GM21723 (cell line): ENCODE results near the gene CCR5.
"Not testable (repeated sequence)": the region's sequence is repeated elsewhere in the genome, so short reads cannot be mapped to it uniquely, and the experiment has no call there.

ENCODE experiments used
- ATAC-seq: cut with Tn5 transposase; IDR thresholded peaks from one replicate; pipeline ENCODE4 v1.9.1; 2021; ENCODE audit warnings: mild to moderate bottlenecking, moderate library complexity; ENCODE audit not compliant: unreplicated experiment

Gene CCR5

DNA sequence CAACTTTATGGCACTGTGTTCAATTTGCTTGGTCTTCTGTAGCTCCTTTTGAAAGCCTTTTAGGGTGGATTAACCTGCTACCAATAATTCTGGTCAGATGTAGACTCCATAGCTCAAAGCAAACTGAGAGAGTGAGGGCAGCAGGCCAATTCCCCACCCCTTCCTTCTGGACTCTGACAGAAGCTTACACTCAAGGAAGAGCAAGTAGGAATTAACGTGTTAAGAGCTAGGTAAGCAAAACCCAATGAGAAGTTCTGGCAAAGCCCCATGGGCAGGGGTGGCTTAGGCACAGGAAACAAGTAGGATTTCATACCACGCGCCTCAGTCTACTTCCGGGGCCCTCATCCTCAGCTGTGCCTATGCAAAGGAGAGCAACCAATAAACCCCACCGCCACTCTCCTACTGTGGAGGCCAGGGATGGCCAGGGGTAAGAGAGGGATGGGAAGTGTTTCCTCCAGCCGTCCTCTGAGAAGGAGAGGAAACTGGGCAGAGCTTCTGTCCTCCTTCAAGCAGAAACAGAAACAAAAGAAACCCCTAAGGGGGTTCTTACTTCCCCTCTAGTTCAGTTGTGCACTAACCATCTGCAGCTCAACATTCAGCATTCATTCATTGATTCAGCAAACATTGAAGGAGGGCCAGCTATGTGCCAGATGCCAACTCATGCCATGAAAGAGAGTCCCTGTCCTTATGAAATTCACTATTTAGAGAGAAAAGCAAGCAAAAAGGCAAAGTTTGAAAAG lies 12.6 kb downstream of the CCR5 start:
- ATAC-seq, result no peak

DNA sequence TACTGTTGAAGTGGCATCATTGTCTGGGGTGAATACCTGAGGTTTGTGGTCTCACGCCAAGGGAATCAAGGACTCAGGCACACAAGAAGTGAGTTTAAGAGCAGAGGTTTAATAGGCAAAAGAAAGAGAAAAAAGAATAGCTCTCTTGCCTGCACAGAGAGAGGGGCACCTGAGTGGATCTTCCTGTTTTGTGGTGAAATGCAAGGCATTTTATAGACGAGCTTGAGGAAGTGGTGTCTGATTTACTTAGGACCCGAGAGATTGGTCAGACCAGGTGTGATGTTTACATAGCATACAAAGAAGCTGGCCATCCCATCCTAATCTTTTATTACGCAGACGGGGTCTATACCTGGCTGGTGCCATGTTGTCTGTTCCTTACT lies 13.2 kb downstream of the CCR5 start:
- no peak for ATAC-seq

GRCh38 chr3:46386205-46386604 lies 15.5 kb downstream of the CCR5 start:
- ATAC-seq, result no peak

DNA sequence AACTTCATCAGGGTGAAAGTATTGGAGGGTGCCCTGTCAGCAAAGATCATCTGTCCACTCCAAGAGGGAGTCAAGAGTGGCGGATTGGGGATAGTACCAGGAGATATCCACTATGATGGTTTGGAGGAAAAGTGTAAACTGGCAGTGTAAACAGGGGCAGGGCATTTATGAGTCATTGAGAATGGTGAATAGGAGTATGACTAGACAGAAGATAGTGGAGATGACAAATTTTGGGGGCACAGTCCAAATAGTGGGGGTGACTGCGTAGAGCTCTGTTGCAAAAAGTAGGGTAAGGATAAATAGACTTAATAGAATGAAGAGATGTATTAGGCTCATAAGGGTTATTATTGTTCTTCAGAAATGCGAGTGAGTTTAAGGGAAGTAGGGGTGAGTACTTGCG lies 18.1 kb downstream of the CCR5 start:
- ATAC-seq, result not testable (repeated sequence)

- ATAC-seq, result no peak
Measured at GRCh38 chr3:46389306-46389705, 18.6 kb downstream of the CCR5 start.

GRCh38 chr3:46391526-46391925 lies 20.8 kb downstream of the CCR5 start:
- ATAC-seq, result not testable (repeated sequence)

DNA sequence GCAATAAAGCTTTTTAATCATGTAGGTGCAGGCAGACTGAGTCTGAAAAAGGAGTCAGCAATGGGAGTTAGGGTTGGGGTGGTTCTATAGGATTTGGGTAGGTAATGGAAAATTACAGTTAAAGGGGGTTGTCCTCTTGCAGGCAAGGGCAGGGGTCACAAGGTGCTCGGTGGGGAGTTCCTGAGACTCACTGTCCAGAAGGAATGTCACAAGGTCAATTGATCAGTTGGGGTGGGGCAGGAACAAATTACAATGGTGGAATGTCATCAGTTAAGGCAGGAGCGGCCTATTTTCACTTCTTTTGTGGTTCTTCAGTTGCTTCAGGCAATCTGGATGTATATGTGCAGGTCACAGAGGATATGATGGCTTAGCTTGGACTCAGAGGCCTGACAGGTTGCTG lies 22.3 kb downstream of the CCR5 start:
- ATAC-seq, result no peak

DNA sequence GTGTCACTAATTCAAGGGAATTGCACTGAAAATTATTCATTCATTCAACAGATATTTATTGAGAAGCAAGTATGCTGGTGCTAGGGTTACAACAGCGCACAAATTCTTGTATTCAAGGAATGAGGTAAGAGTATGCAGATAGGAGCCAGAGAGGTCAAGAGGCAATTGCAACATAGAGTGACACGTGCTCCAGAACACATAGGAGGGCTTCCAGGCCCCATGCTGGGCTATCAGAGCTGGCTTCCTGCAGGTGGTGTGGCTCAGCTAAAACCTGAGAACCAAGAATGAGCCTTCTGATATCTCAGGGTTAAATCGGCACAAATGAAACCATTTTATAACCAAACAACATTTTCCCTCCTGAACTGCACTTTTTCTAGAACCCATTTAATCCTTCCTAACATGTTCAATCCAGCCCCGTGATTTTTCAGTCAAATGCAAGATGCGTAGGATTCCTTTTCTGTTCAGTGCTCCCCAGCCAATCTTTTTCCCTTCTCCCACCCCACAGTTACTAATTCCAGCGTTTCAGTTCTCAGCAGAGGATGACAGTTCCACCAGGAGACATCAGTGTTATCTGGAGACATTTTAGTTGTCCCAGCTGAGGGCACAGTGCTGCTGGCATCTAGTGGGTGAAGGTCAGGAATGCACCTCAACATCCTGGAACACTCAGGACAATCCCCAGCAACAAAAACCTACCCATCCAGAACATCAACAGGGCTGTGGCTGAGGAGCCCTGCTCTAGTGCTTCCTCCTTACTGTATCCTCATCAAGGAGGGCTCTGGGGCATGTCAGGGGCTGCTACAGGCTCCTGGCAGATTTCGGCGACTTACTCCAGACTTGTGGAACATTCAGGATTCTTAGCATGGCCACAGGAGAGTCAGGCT lies 23.0 kb downstream of the CCR5 start:
- no peak for ATAC-seq

- ATAC-seq, result no peak
Measured at GRCh38 chr3:46395210-46395661, 24.5 kb downstream of the CCR5 start.

- no peak for ATAC-seq
Measured at GRCh38 chr3:46395766-46396530, 25.2 kb downstream of the CCR5 start.

DNA sequence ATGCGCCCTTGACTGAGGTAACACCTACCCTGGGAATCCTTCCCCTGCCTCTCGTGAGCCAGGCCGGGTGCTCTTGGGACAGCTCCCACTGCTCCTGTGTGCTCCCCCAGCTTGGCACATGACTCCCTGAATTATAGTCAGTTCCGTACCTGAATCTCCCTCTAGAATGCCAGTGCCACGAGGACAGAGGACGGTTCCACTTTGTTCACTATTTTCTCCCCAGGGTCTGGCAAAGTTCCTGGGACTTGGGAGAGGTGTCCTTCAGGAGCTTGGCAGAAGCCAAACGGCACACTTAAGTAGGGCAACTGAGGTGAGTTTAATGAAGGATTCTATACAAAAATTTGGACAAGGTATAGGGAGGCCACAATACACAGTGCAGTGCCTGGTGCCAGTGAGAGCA lies 26.4 kb downstream of the CCR5 start:
- ATAC-seq, result no peak

DNA sequence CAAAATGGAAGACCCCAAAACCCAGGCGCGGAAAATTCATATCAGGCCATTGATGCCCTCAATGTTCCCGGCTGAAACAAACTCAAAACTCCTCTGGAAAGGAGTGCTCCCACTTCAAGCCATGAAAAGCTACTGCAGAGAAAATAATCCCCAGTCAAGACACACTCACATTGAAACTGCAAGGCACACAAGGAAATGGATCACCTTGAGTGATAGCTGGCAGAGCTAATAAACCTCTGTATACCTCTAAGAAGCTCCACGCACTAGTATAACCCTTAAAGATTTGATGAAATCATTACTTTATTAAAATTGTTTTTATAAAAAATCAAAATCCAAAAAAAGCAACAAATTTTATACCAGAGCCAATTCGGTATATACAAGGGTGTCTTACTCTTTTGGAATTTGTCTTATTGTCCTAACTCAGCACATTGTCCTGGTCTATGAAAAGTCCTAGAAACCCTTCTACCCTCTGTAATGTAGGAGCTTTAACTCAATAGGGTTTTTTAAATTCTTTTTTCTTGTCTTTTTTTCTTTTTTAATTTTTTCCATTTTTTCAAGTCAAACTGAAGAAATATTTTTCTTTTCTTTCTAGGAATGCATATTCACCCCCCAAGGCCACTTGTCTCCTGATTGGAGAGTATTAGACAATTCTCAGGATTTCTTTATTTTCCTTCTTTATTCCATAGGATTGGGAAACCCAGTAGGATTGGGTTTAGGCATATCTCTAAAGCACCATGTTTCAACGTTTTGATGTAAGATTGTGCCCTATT lies 27.6 kb downstream of the CCR5 start:
- ATAC-seq, result no peak

- ATAC-seq, result no peak
Measured at GRCh38 chr3:46399098-46399497, 28.4 kb downstream of the CCR5 start.

- no peak for ATAC-seq
Measured at GRCh38 chr3:46399557-46399956, 28.8 kb downstream of the CCR5 start.

DNA sequence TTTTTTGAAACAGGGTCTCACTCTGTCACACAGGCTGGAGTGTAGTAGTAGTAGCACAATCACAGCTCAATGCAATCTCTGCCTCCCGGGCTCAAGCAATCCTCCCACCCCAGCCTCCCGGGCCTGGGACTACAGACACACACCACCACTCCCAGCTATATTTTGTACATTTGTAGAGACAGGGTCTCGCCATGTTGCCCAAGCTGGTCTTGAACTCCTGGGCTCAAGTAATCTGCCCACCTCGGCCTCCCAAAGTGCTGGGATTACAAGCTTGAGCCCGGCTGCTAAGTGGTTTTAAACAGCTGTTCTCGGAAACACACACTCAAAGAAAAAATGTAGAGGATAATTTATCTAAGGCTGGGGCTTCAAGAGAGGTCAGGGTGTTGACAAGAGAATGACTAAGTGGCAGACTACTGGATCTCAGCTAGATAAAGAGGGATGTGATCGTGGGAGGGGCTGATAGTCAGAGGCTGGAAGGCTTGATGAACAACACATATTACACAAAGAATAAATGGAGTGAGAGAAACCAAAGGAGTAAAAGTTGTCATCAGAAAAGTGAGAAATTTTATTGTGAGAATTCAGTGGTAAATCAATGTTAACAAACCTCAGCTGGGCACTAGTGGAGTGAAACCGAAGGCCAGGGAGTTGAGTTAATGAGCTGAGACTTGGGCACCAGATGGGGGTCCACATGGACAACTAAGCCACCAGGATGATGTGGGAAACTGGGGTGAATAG lies 29.4 kb downstream of the CCR5 start:
- ATAC-seq, result no peak

DNA sequence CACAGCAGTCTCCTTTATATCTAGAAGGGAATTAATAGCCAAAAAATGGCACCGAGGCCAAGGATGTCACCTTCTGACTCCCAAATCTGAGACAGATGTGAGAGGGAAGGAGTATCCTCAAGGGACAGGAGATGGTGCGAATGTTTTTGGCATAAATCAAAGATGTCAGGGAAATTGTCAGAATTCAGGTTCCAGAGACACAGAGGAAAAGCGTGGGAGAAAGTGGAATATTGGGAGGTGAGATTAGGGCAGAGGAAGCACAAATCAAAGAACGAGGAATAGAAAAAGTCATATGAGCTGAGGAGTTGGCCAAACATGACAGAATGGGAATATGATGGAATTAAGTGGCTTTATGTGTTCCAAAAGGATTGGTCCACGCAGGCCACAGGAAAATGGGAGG lies 30.1 kb downstream of the CCR5 start:
- ATAC-seq, result no peak

DNA sequence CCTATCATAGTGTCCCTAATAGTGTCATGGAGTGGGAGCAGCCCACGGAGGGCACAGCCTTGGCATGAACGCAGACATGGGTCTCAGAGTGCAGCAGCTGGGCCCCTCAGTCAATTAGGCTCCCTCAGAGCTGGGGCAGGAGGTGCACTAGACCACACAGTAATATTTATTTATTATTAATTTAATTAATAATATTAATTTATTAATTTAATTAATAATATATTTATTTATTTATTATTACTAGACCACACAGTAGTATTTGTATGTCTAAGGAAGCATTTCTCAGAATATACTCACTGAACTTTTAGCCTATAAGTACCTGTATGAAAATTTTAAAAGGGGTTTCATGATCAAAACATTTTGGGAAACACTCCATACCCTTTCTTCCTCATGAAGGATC lies 30.8 kb downstream of the CCR5 start:
- ATAC-seq, result no peak

GRCh38 chr3:46402902-46403301 lies 32.2 kb downstream of the CCR5 start:
- ATAC-seq, result not testable (repeated sequence)

DNA sequence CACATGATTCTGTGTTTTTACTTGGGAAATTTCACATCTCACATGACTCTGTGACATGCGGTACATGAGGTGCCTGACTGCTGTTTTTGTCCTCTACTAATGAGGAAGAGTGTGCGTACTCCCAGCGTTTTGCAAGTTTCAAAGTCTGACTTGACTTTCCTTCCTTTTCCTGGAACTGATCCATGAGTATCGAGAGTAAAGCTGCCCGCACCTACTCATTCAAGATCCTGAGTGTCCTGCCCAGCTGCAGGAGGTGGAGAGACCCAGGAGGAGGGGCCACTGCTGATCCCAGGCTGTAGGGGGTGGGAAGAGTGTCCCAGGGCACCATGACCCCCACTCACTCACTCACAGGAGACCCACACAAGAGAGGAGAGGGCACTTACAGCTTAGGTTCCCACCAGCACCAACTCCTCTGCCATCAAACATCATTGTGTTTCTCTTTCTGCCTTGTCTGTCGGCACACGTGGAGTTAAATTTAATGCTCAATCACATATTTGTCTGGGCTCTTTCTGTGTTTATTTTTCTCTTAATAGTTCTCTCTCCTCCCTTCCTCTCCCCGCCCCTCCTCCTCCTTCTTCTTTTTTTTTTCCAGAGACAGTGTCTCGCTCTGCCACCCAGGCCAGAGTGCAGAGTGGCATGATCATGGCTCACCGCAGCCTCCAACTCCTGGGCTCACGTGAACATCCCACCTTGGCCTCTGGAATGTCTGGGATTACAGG lies 34.7 kb downstream of the CCR5 start:
- ATAC-seq, result no peak
